Measurements from ENCODE around the gene VPS29. TPM values are rescaled to one million over a fixed set of nuclear protein-coding genes. Genes with fewer than 3 reads are reported as not detected.
"Not testable (repeated sequence)": the region's sequence is repeated elsewhere in the genome, so short reads cannot be mapped to it uniquely, and the experiment has no call there.

The VPS29 gene
- polyA plus RNA-seq, 4 donors: 130 to 164 (median 138) TPM

GRCh38 chr12:110528277-110528839 is 26.4 kb upstream of the VPS29 start:
- no peak for DNase-seq (ENCODE audit: low read depth in 4 of 4, low spot score in 2 of 4)

- not testable (repeated sequence) for DNase-seq (ENCODE audit: low read depth in 4 of 4, low spot score in 2 of 4)
Measured at GRCh38 chr12:110520876-110521712, 19.2 kb upstream of the VPS29 start.

- not testable (repeated sequence) for DNase-seq (ENCODE audit: low read depth in 4 of 4, low spot score in 2 of 4)
Measured at GRCh38 chr12:110518014-110518413, 16.1 kb upstream of the VPS29 start.

- no peak for DNase-seq (ENCODE audit: low read depth in 4 of 4, low spot score in 2 of 4)
Measured at GRCh38 chr12:110516995-110517394, 15.1 kb upstream of the VPS29 start.

- no peak for DNase-seq (ENCODE audit: low read depth in 4 of 4, low spot score in 2 of 4)
Measured at GRCh38 chr12:110514363-110514762, 12.5 kb upstream of the VPS29 start.

- no peak for DNase-seq (ENCODE audit: low read depth in 4 of 4, low spot score in 2 of 4)
Measured at GRCh38 chr12:110513842-110514241, 11.9 kb upstream of the VPS29 start.

GRCh38 chr12:110508071-110508586 is 6.2 kb upstream of the VPS29 start:
- DNase-seq (ENCODE audit: low read depth in 4 of 4, low spot score in 2 of 4): no peak

- DNase-seq (ENCODE audit: low read depth in 4 of 4, low spot score in 2 of 4): no peak
Measured at GRCh38 chr12:110505332-110505731, 3.4 kb upstream of the VPS29 start.

GRCh38 chr12:110503432-110503831 is 1.5 kb upstream of the VPS29 start:
- no peak for DNase-seq (ENCODE audit: low read depth in 4 of 4, low spot score in 2 of 4)

- peak in 1 of 4 donors; percentile 8 for DNase-seq (ENCODE audit: low read depth in 4 of 4, low spot score in 2 of 4)
Measured at GRCh38 chr12:110501399-110501751, 536 bp downstream of the VPS29 start.

- DNase-seq (ENCODE audit: low read depth in 4 of 4, low spot score in 2 of 4): no peak
Measured at GRCh38 chr12:110498984-110499706, 2.8 kb downstream of the VPS29 start.

GRCh38 chr12:110475426-110475825 is 26.5 kb downstream of the VPS29 start:
- no peak for DNase-seq (ENCODE audit: low read depth in 4 of 4, low spot score in 2 of 4)

GRCh38 chr12:110468214-110469048 is 33.5 kb downstream of the VPS29 start, which contains the start of the genes FAM216A and GPN3:
TSS of gene FAM216A (plus strand) at chr12:110468845. CDS start at chr12:110468876, 31 bp downstream.
TSS of gene GPN3 (minus strand) at chr12:110468257. CDS start at chr12:110468203, 54 bp downstream.
- DNase-seq (ENCODE audit: low read depth in 4 of 4, low spot score in 2 of 4): peak; percentile 97 to 99 (median 99)

- no peak for DNase-seq (ENCODE audit: low read depth in 4 of 4, low spot score in 2 of 4)
Measured at GRCh38 chr12:110467847-110468213, 34.1 kb downstream of the VPS29 start.

GRCh38 chr12:110466791-110467190 is 35.1 kb downstream of the VPS29 start:
- no peak for DNase-seq (ENCODE audit: low read depth in 4 of 4, low spot score in 2 of 4)

GRCh38 chr12:110465765-110466164 is 36.1 kb downstream of the VPS29 start:
- not testable (repeated sequence) for DNase-seq (ENCODE audit: low read depth in 4 of 4, low spot score in 2 of 4)

GRCh38 chr12:110465024-110465423 is 36.9 kb downstream of the VPS29 start:
- no peak for DNase-seq (ENCODE audit: low read depth in 4 of 4, low spot score in 2 of 4)

GRCh38 chr12:110461189-110461588 is 40.7 kb downstream of the VPS29 start:
- DNase-seq (ENCODE audit: low read depth in 4 of 4, low spot score in 2 of 4): not testable (repeated sequence)

- DNase-seq (ENCODE audit: low read depth in 4 of 4, low spot score in 2 of 4): no peak
Measured at GRCh38 chr12:110458756-110459155, 43.2 kb downstream of the VPS29 start.

GRCh38 chr12:110453569-110454296 is 48.2 kb downstream of the VPS29 start:
- no peak for DNase-seq (ENCODE audit: low read depth in 4 of 4, low spot score in 2 of 4)

All from left renal cortex interstitium (tissue), 4 donors.